ENCODE results near the gene FXYD1. TPM values are rescaled to one million over a fixed set of nuclear protein-coding genes. Genes with fewer than 3 reads are reported as not detected.
"Not testable (repeated sequence)": the region's sequence is repeated elsewhere in the genome, so short reads cannot be mapped to it uniquely, and the experiment has no call there.

The FXYD1 gene
- total RNA-seq, 1 experiment from 2014 or later: not detected

- DNase-seq (ENCODE audit: low read depth); in situ Hi-C loops (cut with HindIII; ENCODE audit: low pct_unique_long_range_greater_than_20kb, low sequenced_read_pairs): not testable (repeated sequence)
Measured at GRCh38 chr19:35153129-35153522, 14.5 kb downstream of the FXYD1 start.

- no peak for DNase-seq (ENCODE audit: low read depth)
- in situ Hi-C loops (cut with HindIII; ENCODE audit: low pct_unique_long_range_greater_than_20kb, low sequenced_read_pairs): no loop called here
Measured at GRCh38 chr19:35153701-35154524, 15.3 kb downstream of the FXYD1 start.

DNA sequence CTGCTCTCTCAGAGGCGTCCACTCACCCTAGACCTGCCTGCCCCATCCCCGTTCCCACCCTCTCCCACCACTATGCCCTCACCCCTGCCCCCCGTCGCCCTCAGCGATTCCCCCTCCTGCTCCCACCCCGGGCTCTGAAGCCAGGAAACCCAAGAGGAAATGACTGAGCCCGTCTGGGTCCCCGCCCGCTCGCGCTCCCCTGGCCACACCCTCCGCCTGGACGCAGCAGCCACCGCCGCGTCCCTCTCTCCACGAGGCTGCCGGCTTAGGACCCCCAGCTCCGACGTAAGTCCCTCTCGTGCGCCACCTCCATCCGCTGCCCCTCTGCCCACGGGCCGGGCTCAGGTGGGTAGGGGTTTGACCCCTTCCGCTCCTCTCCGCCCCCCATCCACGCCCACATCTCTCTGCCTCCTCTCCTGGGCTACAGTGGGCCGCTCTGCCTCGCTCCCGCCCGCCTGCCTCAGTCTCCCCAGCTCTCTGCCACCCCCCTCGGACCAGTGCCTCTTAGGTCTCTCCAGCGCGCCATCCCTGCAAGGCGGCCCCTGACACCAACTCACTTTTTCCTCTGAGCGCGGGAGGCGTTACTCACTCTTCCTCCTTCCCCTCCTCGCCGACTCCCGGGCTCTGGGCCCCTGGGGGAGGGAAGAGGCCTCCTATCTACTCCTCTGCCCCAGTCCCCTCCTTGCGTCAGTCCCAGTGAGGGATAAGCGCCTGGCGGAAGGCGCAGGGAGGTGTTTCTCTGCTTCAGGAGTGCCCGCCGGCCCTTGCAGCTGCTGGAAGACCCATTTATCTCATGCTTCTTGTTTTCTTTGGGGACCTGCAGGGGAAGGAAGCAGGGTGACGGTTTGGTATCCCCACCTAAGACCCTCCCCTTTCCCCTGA is 16.1 kb downstream of the FXYD1 start, which contains the start of gene FXYD5:
FXYD5 (plus strand) TSS at position 211 of the 882 bp plus-strand sequence. CDS start 816 bp downstream, outside the sequence.
- DNase-seq (ENCODE audit: low read depth): peak; percentile 69
- in situ Hi-C loops (cut with HindIII; ENCODE audit: low pct_unique_long_range_greater_than_20kb, low sequenced_read_pairs): no loop called here

DNA sequence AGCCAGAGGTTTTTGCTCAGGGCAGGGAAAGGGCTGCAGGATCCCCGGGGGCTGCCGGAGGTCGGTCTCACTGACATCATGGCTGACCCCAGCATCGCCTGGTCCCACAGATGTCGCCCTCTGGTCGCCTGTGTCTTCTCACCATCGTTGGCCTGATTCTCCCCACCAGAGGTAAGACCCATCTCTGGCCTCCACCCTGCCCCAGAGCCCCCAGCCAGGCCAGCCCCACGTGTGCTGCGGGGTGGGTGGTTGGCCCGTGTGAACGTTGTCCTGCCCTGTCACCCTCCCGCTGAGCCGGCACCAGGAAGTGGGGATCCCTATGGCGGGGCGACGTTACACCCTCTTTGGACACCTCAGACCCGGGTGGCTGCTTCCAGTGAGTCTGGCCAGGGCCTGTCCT is 16.8 kb downstream of the FXYD1 start:
- no peak for DNase-seq (ENCODE audit: low read depth)
- in situ Hi-C loops (cut with HindIII; ENCODE audit: low pct_unique_long_range_greater_than_20kb, low sequenced_read_pairs): no loop called here

GRCh38 chr19:35155981-35156672 is 17.5 kb downstream of the FXYD1 start:
- in situ Hi-C loops (cut with HindIII; ENCODE audit: low pct_unique_long_range_greater_than_20kb, low sequenced_read_pairs): no loop called here
- no peak for DNase-seq (ENCODE audit: low read depth)

GRCh38 chr19:35156673-35157014 is 18.0 kb downstream of the FXYD1 start:
- in situ Hi-C loops (cut with HindIII; ENCODE audit: low pct_unique_long_range_greater_than_20kb, low sequenced_read_pairs): no loop called here
- DNase-seq (ENCODE audit: low read depth): no peak

DNA sequence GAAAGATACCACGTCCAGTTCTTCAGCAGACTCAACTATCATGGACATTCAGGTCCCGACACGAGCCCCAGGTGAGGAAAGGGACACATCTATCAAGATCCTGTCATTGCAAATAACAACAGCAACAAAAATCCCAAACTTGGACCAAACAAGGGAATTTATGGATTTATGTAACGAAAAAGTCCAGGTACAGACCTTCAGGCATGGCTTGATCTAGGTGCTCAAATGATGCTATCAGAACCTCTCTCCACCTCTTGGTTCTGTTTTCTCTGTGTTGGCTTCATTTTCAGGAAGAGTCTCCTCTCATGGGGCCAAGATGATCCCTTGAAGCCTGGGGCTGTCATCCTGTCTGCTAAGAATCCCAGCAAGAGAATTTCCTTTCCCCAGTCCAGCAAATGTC is 18.8 kb downstream of the FXYD1 start:
- in situ Hi-C loops (cut with HindIII; ENCODE audit: low pct_unique_long_range_greater_than_20kb, low sequenced_read_pairs): no loop called here
- DNase-seq (ENCODE audit: low read depth): no peak

DNA sequence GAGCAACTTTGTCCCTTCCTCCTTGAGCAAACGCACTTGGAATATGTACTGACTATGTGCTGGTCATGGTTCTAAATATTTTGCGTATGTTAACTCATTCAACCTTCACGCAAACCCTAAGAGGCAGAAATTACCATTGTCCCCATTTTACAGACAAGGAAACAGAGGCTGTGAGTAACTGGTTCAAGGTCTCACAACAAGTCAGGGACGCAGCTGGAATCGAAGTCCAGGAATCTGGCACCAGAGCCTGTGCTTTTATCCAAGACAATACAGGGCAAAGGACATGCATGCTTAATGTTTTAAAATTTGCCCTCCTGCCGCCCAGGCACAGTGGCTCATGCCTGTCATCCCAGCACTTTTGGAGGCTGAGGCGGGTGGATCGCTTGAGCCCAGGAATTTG is 21.0 kb downstream of the FXYD1 start:
- in situ Hi-C loops (cut with HindIII; ENCODE audit: low pct_unique_long_range_greater_than_20kb, low sequenced_read_pairs): no loop called here

GRCh38 chr19:35160629-35161433 is 22.2 kb downstream of the FXYD1 start:
- in situ Hi-C loops (cut with HindIII; ENCODE audit: low pct_unique_long_range_greater_than_20kb, low sequenced_read_pairs): no loop called here

More for the DNA sequence above, 21.0 kb downstream of the FXYD1 start:
- no peak for DNase-seq (ENCODE audit: low read depth)

GRCh38 chr19:35161434-35161743 is 22.8 kb downstream of the FXYD1 start:
- DNase-seq (ENCODE audit: low read depth): no peak
- in situ Hi-C loops (cut with HindIII; ENCODE audit: low pct_unique_long_range_greater_than_20kb, low sequenced_read_pairs): no loop called here

More at GRCh38 chr19:35160629-35161433, 22.2 kb downstream of the FXYD1 start:
- DNase-seq (ENCODE audit: low read depth): no peak

DNA sequence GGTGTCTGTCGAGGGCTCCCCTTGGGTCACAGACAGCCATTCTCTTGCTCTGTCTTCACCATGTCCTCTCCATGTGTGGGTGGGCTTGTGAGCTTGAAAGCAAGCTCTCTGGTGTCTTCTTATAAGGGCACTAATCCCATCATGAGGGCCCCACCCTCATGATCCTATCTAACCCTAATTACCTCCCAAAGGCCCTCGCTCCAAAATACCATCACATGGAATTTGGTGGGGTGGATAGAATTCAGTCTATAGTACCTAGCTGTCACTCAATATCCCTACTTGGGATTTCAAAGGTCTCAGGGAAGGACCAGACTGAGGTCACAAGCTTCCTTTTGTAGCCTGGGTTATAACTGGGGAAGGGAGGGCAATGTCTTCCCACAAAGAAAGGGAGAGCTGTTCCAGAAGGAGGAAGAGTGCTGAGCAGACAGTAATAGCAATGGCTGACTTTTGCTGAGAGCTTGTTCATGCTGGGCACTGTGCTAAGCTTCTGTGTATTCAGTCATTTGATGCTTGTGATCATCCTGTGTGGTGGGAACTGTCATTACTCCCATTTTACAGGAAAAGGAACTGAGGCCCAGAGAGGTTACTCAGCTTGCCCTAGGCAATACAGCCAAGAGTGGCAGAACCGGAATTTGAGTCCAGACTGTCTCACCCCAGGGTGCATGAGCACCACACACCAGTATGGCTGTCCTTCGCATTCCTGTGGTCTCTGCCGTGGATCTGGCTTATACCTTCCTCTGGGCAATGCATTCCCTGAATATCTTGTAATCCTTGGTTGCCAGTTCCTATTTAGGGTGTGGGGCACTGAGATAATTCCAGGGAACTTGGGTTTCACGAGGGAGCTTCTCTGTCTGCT is 24.1 kb downstream of the FXYD1 start:
- in situ Hi-C loops (cut with HindIII; ENCODE audit: low pct_unique_long_range_greater_than_20kb, low sequenced_read_pairs): no loop called here
- no peak for DNase-seq (ENCODE audit: low read depth)

DNA sequence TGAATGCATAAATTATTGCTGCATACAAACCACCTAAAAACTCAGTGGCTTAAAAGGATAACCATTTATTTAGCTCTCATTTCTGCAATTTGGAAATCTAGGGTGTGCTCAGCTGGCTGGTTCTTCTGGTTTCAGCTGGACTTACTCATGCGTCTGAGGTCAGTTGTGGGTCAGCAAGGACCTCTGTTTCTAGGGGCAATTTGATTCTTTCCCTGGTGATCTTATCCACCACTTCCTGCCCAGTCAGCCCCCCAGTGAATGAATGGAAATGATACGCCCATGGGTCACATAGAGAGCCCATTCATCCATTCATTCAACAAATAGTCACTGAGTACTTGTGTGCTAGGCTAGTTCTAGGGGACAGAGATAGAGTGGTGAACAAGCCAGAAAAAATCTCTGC is 25.8 kb downstream of the FXYD1 start:
- no peak for DNase-seq (ENCODE audit: low read depth)
- in situ Hi-C loops (cut with HindIII; ENCODE audit: low pct_unique_long_range_greater_than_20kb, low sequenced_read_pairs): no loop called here

GRCh38 chr19:35165200-35166058 is 26.8 kb downstream of the FXYD1 start:
- DNase-seq (ENCODE audit: low read depth): no peak
- in situ Hi-C loops (cut with HindIII; ENCODE audit: low pct_unique_long_range_greater_than_20kb, low sequenced_read_pairs): no loop called here

DNA sequence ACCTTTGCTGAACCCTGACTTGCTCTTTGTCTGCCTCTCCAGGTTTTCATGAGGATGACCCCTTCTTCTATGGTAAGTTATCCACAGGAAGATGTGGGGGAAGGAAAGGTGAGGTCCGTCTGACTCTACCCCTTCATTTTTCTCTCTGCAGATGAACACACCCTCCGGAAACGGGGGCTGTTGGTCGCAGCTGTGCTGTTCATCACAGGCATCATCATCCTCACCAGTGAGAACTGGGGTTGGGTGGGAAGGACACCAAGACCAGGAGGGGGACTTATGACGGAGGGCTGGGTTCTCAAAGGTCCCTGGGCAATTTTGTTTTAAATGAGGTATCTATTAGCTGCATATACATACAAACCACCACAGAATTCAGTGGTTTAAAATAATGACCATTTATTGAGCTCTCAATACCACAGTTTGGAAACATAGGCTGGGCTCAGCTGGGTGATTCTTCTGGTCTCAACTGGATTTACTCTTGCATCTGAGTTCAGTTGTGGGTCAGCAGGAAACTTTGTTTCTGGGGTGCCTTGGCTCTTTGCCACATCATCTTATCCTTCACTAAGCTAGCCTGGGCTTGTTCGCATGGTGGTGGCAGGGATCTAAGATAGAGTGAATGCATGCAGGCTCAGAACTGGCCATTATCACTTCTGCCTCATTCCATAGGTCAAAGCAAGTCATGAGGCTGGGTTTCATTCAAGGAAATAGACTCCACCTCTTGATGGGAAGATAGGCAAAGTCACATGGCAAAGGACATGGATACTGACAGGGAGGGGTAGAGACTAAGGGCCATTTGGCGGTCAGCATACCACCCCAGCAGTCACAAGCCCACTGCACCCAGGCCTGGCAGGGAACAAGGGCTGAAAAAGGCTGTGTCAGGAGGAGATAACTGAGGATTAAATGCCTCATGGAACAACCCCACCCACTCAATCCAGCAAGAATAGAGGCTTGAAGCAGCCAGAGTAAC is 27.8 kb downstream of the FXYD1 start:
- in situ Hi-C loops (cut with HindIII; ENCODE audit: low pct_unique_long_range_greater_than_20kb, low sequenced_read_pairs): no loop called here
- no peak for DNase-seq (ENCODE audit: low read depth)
